ENCODE data around the gene PIRT.
A peak's percentile ranks its signal among the peaks of the same experiment; 100 is the strongest.
"Not testable (repeated sequence)": the region's sequence is repeated elsewhere in the genome, so short reads cannot be mapped to it uniquely, and the experiment has no call there.

The PIRT gene

GRCh38 chr17:10859051-10859450 lies 21.2 kb upstream of the PIRT start:
- TF ChIP-seq ZNF311 (tag by site-specific recombination; IDR thresholded peaks at IDR 0.05; ENCODE audit: borderline replicate concordance), result no peak
- TF ChIP-seq ZNF292 (tag by site-specific recombination; IDR thresholded peaks at IDR 0.05; ENCODE audit: borderline replicate concordance, low read depth), result no peak
- CTCF ChIA-PET, result interaction anchor here (0.6 to 3.1 kb wide), 3 partner anchors 14 to 29 kb away, joined by 3 to 11 read pairs (median 3); no protein-coding TSS in a partner anchor

GRCh38 chr17:10857976-10858375 lies 20.1 kb upstream of the PIRT start:
- CTCF ChIA-PET, result interaction anchor here (0.6 to 3.1 kb wide), 4 partner anchors 13 to 930 kb away, joined by 3 to 11 read pairs (median 3); no protein-coding TSS in a partner anchor
- POLR2A ChIA-PET, result no interaction called here

More at GRCh38 chr17:10859051-10859450, 21.2 kb upstream of the PIRT start:
- Histone ChIP-seq H3K4me1 (ENCODE audit: control insufficient read depth, insufficient read depth, low read length) (no peaks in the 10 kb centered on the region), H3K9me3 (ENCODE audit: control insufficient read depth, insufficient read depth, low read depth, low read length) (no peaks in the 10 kb centered on the region), H3K36me3 (ENCODE audit: control insufficient read depth in 2 of 2, insufficient read depth in 1 of 2, low read length in 2 of 2) (no peaks in the 10 kb centered on the region), H3K27ac (ENCODE audit: extremely low read depth, low read depth, low read length) (no peak overlapping the region), H3K4me3 (ENCODE audit: low read depth, low read length) (no peak overlapping the region)
- POLR2A ChIA-PET, result no interaction called here

DNA sequence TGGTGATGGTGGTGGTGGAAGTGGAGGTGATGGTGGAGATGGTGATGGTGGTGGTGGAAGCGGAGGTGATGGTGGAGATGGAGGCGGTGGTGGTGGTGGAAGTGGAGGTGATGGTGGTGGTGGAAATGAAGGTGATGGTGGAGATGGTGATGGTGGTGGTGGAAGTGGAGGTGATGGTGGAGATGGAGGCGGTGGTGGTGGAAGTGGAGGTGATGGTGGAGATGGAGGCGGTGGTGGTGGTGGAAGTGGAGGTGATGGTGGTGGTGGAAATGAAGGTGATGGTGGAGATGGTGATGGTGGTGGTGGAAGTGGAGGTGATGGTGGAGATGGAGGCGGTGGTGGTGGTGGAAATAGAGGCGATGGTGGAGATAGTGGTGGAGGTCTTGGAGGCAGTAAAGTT lies 8.7 kb upstream of the PIRT start:
- H3K4me3 ChIP-seq (ENCODE audit: low read depth, low read length); H3K9me3 ChIP-seq (ENCODE audit: control insufficient read depth, insufficient read depth, low read depth, low read length); POLR2A ChIA-PET; H3K36me3 ChIP-seq (ENCODE audit: control insufficient read depth in 2 of 2, insufficient read depth in 1 of 2, low read length in 2 of 2); H3K27ac ChIP-seq (ENCODE audit: extremely low read depth, low read depth, low read length); H3K4me1 ChIP-seq (ENCODE audit: control insufficient read depth, insufficient read depth, low read length): not testable (repeated sequence)
- CTCF ChIA-PET, result interaction anchor here (0.7 to 5.1 kb wide), 2 partner anchors 28 to 110 kb away, joined by 3 to 35 read pairs; no protein-coding TSS in a partner anchor

More at GRCh38 chr17:10857976-10858375, 20.1 kb upstream of the PIRT start:
- Histone ChIP-seq H3K4me1 (ENCODE audit: control insufficient read depth, insufficient read depth, low read length) (no peaks in the 10 kb centered on the region), H3K36me3 (ENCODE audit: control insufficient read depth in 2 of 2, insufficient read depth in 1 of 2, low read length in 2 of 2) (no peaks in the 10 kb centered on the region), H3K27ac (ENCODE audit: extremely low read depth, low read depth, low read length) (no peak overlapping the region), H3K4me3 (ENCODE audit: low read depth, low read length) (no peak overlapping the region), H3K9me3 (ENCODE audit: control insufficient read depth, insufficient read depth, low read depth, low read length) (no peaks in the 10 kb centered on the region)
- no peak for TF ChIP-seq RBAK (tag by site-specific recombination; IDR thresholded peaks at IDR 0.05)

DNA sequence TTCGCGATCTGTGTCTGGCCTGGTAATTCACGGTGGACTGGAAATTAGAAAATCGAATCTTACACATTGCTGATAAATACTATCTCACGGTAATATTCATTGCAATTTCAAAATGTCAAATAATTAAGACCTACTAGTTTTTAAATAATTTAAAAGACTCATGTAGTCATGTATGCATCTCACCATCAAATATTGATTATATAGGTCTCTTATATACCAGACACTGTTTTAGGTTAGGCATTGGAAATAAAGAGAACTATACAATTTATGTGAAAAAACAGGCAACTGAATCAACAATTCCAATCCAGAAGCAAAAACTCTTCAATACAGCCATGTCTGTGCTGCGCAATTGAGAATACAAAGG lies 7.5 kb upstream of the PIRT start:
- TF ChIP-seq ZNF626 (tag by site-specific recombination; IDR thresholded peaks at IDR 0.05), result no peak
- TF ChIP-seq, protein P1, sequence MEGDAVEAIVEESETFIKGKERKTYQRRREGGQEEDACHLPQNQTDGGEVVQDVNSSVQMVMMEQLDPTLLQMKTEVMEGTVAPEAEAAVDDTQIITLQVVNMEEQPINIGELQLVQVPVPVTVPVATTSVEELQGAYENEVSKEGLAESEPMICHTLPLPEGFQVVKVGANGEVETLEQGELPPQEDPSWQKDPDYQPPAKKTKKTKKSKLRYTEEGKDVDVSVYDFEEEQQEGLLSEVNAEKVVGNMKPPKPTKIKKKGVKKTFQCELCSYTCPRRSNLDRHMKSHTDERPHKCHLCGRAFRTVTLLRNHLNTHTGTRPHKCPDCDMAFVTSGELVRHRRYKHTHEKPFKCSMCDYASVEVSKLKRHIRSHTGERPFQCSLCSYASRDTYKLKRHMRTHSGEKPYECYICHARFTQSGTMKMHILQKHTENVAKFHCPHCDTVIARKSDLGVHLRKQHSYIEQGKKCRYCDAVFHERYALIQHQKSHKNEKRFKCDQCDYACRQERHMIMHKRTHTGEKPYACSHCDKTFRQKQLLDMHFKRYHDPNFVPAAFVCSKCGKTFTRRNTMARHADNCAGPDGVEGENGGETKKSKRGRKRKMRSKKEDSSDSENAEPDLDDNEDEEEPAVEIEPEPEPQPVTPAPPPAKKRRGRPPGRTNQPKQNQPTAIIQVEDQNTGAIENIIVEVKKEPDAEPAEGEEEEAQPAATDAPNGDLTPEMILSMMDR (tag by site-specific recombination; IDR thresholded peaks at IDR 0.05), result no peak
- no peak for TF ChIP-seq ZNF521 (tag by site-specific recombination; IDR thresholded peaks at IDR 0.05)
- TF ChIP-seq ZNF133 (tag by site-specific recombination; IDR thresholded peaks at IDR 0.05), result no peak
- Histone ChIP-seq H3K4me3 (ENCODE audit: low read depth, low read length) (no peak overlapping the region), H3K36me3 (ENCODE audit: control insufficient read depth in 2 of 2, insufficient read depth in 1 of 2, low read length in 2 of 2) (no peaks in the 10 kb centered on the region; a peak in 1 of 3 replicates), H3K4me1 (ENCODE audit: control insufficient read depth, insufficient read depth, low read length) (peaks cover 2% of the 10 kb centered on the region; the same call in 1 of the 2 replicates), H3K27ac (ENCODE audit: extremely low read depth, low read depth, low read length) (no peak overlapping the region), H3K9me3 (ENCODE audit: control insufficient read depth, insufficient read depth, low read depth, low read length) (no peaks in the 10 kb centered on the region)
- ChIA-PET CTCF (interaction anchor here (0.6 to 4.2 kb wide), 23 partner anchors 11 to 228 kb away, joined by 3 to 93 read pairs (median 7); no protein-coding TSS in a partner anchor), POLR2A (no interaction called here)

DNA sequence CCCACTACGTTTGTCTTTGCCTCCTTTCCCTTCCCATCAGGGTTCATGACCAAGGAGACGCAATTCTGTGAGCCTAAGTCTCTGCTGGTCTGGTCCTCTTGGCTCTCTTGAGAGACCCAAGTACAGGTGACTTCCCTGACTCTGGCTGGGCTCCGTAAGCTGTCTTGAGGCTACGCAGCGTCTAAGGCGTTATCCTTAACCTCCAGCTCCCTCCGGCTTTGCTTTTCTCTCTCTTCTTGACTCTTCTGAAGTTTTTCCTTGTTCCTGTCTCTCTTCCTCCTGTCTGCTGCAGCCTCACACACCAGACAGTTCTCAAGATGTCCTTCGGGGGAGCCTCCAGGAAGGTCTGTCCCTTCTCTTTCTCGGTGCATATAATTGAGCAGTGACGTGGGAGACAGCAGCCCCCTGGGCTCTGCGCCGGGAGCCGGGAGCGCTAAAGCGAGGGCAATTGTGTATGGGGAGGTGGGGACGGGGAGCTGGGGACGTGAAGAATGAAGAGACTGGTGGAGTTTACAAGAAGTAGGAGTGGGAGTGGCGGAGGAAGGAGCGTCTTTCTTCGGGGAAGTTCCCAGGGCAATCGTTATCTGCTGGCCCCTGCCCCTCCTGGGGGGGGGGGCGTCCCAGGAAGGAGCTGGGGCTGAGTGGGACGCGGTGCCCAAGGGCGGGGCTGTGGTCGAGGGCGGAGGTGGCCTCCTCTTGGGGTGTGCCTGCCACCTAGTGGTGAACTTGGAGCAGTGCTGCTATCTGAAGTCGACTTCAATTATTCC lies 6.9 kb upstream of the PIRT start:
- H3K36me3 ChIP-seq (ENCODE audit: control insufficient read depth in 2 of 2, insufficient read depth in 1 of 2, low read length in 2 of 2), result no peaks in the 10 kb centered on the region; a peak in 1 of 3 replicates
- ChIA-PET CTCF (interaction anchor here (0.6 to 4.2 kb wide), 33 partner anchors 9 to 1103 kb away, joined by 3 to 93 read pairs (median 4); no protein-coding TSS in a partner anchor), POLR2A (no interaction called here)
- H3K4me3 ChIP-seq (ENCODE audit: low read depth, low read length), result peak overlapping the region; percentile 41
- no peaks in the 10 kb centered on the region for H3K9me3 ChIP-seq (ENCODE audit: control insufficient read depth, insufficient read depth, low read depth, low read length)
- no peak overlapping the region for H3K27ac ChIP-seq (ENCODE audit: extremely low read depth, low read depth, low read length)
- H3K4me1 ChIP-seq (ENCODE audit: control insufficient read depth, insufficient read depth, low read length), result peaks cover 2% of the 10 kb centered on the region; the same call in 1 of the 2 replicates
- TF ChIP-seq, protein P2, sequence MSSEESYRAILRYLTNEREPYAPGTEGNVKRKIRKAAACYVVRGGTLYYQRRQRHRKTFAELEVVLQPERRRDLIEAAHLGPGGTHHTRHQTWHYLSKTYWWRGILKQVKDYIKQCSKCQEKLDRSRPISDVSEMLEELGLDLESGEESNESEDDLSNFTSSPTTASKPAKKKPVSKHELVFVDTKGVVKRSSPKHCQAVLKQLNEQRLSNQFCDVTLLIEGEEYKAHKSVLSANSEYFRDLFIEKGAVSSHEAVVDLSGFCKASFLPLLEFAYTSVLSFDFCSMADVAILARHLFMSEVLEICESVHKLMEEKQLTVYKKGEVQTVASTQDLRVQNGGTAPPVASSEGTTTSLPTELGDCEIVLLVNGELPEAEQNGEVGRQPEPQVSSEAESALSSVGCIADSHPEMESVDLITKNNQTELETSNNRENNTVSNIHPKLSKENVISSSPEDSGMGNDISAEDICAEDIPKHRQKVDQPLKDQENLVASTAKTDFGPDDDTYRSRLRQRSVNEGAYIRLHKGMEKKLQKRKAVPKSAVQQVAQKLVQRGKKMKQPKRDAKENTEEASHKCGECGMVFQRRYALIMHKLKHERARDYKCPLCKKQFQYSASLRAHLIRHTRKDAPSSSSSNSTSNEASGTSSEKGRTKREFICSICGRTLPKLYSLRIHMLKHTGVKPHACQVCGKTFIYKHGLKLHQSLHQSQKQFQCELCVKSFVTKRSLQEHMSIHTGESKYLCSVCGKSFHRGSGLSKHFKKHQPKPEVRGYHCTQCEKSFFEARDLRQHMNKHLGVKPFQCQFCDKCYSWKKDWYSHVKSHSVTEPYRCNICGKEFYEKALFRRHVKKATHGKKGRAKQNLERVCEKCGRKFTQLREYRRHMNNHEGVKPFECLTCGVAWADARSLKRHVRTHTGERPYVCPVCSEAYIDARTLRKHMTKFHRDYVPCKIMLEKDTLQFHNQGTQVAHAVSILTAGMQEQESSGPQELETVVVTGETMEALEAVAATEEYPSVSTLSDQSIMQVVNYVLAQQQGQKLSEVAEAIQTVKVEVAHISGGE (tag by site-specific recombination; conservative IDR thresholded peaks at IDR 0.05; ENCODE audit: low read depth), result no peak
- TF ChIP-seq ZNF214 (tag by site-specific recombination; IDR thresholded peaks at IDR 0.05; ENCODE audit: borderline replicate concordance) (no peak), ZNF664 (tag by site-specific recombination; IDR thresholded peaks at IDR 0.05) (no peak), TCF7L2 (IDR thresholded peaks at IDR 0.05; ENCODE audit: borderline replicate concordance, low read depth, low read length) (no peak), SCRT2 (tag by site-specific recombination; IDR thresholded peaks at IDR 0.05) (no peak), ZNF692 (tag by site-specific recombination; IDR thresholded peaks at IDR 0.05) (no peak), ZNF792 (tag by site-specific recombination; IDR thresholded peaks at IDR 0.05) (no peak)
